T-helper 2 cell (primary cell): ENCODE results near the gene THBS1.

ENCODE experiments used
- DNase-seq, 5 experiments: peaks; one replicate each; pipeline versions ENCODE4 v3.0.0 to v3.0.0-alpha.2; 2012 to 2022
- total RNA-seq, 2 donors: gene quantifications; one replicate each; lab custom pipeline; 2026; lab: John Stamatoyannopoulos, UW

THBS1 gene
- 0.47 to 3.1 reads per million in 2 donors for total RNA-seq

DNA sequence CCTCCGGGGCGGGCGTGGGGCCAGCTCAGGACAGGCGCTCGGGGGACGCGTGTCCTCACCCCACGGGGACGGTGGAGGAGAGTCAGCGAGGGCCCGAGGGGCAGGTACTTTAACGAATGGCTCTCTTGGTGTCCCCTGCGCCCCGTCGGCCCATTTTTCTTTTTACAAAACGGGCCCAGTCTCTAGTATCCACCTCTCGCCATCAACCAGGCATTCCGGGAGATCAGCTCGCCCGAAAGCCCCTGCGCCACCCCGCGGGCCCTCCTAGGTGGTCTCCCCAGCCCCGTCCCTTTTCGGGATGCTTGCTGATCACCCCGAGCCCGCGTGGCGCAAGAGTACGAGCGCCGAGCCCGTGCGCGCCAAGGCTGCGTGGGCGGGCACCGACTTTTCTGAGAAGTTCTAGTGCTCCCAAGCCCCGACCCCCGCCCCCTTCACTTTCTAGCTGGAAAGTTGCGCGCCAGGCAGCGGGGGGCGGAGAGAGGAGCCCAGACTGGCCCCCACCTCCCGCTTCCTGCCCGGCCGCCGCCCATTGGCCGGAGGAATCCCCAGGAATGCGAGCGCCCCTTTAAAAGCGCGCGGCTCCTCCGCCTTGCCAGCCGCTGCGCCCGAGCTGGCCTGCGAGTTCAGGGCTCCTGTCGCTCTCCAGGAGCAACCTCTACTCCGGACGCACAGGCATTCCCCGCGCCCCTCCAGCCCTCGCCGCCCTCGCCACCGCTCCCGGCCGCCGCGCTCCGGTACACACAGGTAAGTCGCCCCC lies at the start of gene THBS1:
THBS1 (plus strand) TSS at position 595 of the 757 bp plus-strand sequence. CDS start 779 bp downstream, outside the sequence.
- peak in 1 of 5 experiments; percentile 23 for DNase-seq

DNA sequence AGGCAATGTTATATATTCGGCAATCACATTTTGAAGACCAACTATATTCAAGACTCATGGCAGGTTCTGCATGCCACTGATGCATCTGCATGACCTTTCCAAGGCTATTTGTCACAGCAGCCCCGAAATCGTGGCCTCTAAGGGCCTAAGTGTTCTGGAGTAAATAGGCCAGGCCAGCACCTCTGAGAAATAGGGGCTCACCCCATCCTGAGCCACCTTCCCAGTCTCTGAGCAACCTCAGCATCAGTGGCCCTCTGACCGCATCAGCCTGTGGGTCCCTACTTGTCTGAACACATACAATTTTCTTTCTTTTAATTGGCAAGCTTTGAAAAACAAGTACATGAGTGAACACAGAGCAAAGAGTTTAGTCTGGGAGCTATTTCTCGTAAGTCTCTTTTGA lies 45.9 kb upstream of the THBS1 start:
- no peak for DNase-seq

DNA sequence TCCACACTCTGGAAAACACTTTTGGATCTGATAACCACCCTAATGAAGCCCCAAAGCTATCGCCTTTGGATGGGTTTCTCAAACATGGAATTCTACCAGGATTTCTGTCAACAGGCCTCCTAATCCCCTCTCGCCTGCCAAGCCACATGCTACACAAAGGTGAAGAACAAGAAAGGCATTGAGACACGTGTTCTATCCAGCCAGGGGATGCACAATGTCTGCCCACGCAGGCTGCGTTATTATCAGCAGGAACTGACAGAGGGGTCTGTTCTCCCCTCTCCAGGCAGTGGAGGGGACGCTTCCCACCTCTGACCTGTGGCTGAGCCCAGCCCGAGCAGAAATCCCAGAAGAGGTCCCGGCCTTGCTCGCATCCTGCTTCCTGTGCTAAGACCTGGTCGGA lies 45.4 kb upstream of the THBS1 start:
- DNase-seq, result no peak

- no peak for DNase-seq
Measured at GRCh38 chr15:39538936-39539335, 41.9 kb upstream of the THBS1 start.

DNA sequence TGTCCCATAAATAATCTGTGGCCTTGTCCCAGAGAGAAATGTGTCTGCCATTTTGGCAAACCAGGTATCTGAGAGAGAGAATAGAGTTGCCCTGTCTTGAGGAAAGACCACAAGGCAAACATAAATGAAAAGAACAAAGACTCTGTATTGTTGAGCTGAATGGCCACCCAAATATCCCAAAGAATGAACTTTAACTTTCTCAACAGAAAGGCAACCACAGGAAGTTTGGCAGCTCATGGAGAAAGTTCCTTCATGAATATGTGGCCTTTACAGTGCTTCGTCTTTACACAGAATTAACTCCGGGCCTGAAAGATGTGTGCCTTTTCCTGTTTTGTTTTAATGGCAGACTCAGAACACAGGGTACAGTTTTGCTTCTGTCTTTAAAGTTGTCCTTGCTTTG lies 41.4 kb upstream of the THBS1 start:
- DNase-seq, result no peak

DNA sequence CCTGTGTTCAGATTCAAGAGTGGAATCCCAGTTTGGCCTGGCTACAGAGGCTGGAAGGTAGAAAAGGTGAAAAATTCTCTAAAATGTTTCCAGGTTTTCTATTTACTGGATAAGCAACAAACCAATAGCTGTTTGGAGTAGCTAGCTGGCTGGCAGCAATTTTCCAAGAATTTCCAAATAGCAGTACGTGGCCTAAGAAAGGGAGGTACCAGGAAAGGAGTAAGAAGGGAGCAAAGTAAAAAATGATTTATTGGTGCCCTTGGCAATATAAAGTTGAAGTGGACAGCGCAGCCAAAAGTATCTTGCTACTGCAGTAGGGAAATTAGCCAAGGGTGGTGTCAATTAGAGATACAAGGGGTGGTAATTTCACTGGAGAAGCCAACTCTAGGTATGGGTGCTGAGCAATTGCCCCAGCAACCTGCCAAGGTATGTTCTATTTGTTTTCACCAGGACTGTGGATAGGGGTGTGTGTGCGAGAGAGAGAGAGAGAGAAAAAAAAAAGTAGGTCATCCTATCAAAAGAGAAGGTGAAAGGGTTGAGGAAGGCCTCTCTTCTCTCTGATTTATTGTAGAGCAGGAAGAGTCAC lies 40.8 kb upstream of the THBS1 start:
- no peak for DNase-seq

DNA sequence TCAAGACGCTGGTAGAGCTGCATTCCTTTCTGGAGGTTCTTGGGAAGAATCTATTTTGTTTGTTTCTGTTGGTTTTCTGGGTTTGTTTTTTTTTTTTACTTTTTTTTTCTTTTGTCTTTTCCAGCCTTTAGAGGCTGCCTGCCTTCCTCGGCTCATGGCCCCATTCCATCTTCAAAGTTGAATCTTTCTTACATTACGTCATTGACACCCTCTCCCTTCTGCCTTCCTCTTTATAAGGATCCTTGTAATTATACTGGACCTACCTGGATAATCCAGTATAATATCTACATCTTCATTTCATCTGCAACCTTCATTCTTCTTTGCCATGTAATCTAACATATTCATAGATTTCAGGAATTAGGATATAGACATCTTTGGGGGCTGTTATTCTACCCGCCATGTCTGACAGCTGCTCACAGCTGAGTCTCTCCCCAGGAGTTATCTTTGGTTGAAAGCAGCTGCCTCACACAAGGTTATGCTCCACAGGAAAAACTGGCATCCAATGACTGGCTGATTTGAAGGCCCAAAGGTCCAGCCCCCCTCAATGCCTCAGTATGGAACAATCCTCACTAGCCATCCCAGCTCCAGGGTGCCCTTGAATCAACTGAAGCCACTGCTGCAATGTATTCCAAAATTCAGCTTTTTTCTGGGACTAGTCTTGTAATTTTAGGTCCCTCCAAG lies 38.4 kb upstream of the THBS1 start:
- no peak for DNase-seq

DNA sequence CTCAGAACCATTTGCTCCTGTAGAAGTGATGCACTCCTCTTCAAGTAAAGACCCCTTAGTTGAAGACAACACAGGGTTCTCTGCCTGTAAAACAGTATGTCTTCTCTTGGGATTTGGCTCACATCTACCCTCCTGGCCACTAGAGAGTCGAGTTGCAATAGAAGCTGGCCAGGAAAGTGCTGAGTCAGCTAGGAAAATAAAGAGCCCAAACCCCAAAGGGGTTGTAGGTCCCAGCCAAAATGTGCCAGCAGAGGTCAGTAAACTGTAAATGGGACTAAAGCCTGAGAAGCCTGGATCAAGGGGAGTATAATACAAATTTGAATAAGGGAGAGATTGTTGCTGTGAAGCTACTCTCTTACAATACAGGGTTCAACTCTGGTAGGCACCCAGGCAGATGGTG lies 37.2 kb upstream of the THBS1 start:
- no peak for DNase-seq

- no peak for DNase-seq
Measured at GRCh38 chr15:39546842-39547241, 34.0 kb upstream of the THBS1 start.

- DNase-seq, result no peak
Measured at GRCh38 chr15:39548561-39548960, 32.3 kb upstream of the THBS1 start.

DNA sequence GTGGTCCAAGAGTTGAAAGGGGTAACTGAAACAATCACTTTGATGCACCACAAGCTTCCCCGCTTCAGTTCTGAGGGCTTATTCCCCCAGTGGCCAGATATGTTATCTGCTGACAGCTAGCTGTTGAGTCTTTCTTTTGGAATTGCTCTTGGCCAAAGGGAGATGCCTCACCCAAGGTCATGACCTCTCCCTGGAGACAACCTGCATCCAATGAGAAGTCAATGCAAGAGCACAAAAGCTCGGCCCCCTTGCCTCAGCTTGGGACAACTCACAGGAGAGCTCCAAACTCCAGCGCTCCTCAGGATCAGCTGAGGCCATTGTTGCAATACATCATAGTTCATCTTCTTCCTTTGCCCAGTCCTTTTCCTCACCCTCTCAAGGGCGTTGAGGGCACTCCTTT lies 31.0 kb upstream of the THBS1 start:
- DNase-seq, result no peak

DNA sequence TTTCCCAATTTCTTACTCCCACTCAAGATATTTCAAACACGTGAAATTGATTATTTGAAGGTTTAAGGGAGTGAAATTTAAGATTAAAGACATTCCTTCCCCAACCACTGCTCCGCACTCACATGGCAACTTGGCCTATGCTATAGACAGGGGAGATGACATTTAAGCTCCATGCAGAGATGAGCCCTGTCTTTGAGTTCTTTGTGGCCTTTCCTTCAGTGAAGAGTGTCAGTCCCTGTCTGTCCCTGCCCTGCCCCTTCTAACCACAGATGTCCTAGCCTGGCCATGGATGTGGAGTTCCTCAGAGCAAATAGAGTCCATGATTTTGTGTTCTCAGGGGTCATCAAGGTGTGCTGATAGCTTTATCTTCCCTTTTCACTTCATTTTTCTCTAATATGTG lies 29.4 kb upstream of the THBS1 start:
- DNase-seq, result no peak

- peak in 1 of 5 experiments; percentile 20 for DNase-seq
Measured at GRCh38 chr15:39552556-39552955, 28.3 kb upstream of the THBS1 start.

DNA sequence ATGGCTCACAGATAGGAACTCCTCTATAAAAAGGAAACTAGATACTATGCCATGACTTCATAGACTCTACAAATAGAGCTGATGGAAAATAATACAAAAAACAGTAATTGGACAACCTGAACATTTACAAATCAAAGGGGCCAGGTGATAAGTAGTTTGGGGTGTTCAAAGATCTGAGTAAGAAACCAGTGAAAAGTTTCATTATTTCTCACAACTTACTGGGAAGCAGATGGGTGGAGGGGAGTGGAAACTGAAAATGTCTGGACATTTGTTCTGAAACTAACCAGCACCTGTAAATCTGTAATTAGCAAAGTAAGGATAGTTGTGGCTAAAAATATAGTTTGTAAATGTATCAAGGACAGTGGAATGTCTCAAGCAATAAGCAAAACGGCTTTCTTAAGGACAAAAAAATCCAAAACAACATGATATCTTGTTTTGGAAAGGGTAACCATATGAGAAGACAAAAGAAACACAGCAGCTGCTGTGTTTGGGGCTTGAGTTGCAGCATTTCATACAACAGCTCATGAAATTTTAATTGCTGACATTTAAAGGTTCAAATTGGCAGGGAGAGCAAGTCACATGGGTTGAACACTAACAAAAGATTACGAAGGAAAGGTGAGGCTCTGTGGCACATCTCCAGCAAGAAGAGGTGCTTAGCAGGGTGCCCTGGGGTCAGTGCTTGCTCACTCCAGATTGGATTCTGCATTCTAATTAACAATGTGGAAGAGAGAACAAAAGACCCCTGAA lies 26.8 kb upstream of the THBS1 start:
- DNase-seq, result no peak

- peak in 1 of 5 experiments; percentile 15 for DNase-seq
Measured at GRCh38 chr15:39554746-39555387, 26.0 kb upstream of the THBS1 start.

GRCh38 chr15:39555885-39556284 lies 25.0 kb upstream of the THBS1 start:
- no peak for DNase-seq

DNA sequence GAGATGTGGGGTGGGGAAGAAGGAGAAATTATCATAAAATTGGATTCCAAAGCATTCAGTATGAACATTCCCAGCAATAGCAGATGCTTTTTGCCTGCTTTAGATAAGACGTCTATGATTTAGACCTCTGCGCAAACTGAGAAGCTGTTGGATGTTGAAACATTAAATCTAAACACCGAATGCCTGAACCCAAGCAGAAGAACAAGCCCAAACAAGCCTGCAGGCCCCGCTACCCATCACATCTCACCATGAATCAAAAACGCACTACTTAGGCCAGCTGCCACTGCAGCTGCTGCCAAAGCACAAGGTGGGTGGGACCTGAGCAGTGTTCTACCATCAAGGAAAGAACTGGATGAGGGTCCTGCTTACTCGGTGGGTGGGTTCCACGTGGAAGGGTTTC lies 24.4 kb upstream of the THBS1 start:
- DNase-seq, result no peak

- DNase-seq, result no peak
Measured at GRCh38 chr15:39558421-39558820, 22.5 kb upstream of the THBS1 start.

- DNase-seq, result no peak
Measured at GRCh38 chr15:39564972-39565665, 15.8 kb upstream of the THBS1 start.

DNA sequence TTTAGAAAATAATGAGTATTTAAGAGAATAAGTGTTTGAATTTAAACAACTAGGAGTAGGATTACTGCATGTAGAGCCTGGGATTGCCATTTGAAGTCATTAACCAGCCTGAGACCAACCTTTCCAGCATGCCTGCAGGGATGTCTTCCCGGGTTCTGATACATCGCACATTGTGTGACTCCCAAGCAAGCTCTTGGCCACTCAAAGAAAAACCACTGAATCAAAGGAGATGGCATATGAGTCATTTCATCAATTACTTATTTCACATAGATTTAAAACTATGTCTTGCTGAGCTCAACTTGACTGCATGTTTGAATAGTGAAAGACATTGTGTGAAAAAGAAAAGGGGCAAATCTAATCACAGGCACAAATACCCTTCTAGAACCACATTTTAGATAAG lies 15.0 kb upstream of the THBS1 start:
- DNase-seq, result no peak

- no peak for DNase-seq
Measured at GRCh38 chr15:39573287-39573686, 7.6 kb upstream of the THBS1 start.

GRCh38 chr15:39573844-39574243 lies 7.0 kb upstream of the THBS1 start:
- DNase-seq, result no peak
